GM19025 (cell line): ENCODE measurements around the gene ELF5.

Experiments
- ATAC-seq: cut with Tn5 transposase; IDR thresholded peaks from one replicate; pipeline ENCODE4 v1.9.1; 2021; ENCODE audit warnings: mild to moderate bottlenecking, low read depth, moderate library complexity; ENCODE audit not compliant: unreplicated experiment

ELF5 gene

GRCh38 chr11:34459507-34460162 lies 54.0 kb downstream of the ELF5 start:
- ATAC-seq: no peak

GRCh38 chr11:34458525-34458924 lies 55.1 kb downstream of the ELF5 start:
- no peak for ATAC-seq

DNA sequence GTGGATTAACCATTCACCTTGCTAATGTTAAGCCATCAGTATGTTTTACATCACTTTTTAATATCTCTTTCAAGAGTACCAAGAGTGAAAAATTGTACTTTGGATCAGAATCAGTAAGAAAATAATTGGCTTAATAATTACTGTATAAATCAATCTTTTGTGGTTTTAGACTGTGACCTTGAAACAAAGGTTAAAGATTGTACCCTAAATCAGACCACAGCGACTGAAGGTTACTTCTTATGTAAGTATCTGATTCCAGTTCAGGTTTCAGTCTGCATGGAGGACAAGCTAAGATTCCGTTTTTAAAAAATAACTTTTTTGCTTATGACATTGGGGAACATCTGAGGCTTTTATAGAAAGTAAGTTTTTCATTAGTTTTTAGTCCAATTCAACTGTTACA lies 56.0 kb downstream of the ELF5 start:
- no peak for ATAC-seq

- ATAC-seq: no peak
Observed at GRCh38 chr11:34454308-34455032, 59.1 kb downstream of the ELF5 start.

DNA sequence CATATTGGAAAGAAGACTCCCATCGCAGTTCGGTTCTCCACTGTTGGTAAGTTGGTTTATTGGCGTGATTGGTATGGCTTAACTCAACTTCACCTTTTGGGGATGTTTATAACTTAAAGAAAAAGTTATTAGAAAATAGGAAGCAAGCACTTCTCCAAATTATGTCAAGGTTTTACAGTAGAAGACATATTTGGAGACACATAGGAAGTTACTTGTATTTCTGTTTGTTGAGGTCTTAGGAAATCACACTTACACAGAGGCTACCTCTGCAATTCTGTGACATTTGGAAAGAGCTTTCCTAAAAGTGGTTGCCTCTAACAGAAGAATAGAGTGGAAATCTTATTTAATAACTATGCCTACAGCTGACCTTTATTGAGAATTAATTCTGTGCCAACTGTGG lies 62.5 kb downstream of the ELF5 start:
- no peak for ATAC-seq

GRCh38 chr11:34449013-34449412 lies 64.6 kb downstream of the ELF5 start:
- ATAC-seq: no peak

DNA sequence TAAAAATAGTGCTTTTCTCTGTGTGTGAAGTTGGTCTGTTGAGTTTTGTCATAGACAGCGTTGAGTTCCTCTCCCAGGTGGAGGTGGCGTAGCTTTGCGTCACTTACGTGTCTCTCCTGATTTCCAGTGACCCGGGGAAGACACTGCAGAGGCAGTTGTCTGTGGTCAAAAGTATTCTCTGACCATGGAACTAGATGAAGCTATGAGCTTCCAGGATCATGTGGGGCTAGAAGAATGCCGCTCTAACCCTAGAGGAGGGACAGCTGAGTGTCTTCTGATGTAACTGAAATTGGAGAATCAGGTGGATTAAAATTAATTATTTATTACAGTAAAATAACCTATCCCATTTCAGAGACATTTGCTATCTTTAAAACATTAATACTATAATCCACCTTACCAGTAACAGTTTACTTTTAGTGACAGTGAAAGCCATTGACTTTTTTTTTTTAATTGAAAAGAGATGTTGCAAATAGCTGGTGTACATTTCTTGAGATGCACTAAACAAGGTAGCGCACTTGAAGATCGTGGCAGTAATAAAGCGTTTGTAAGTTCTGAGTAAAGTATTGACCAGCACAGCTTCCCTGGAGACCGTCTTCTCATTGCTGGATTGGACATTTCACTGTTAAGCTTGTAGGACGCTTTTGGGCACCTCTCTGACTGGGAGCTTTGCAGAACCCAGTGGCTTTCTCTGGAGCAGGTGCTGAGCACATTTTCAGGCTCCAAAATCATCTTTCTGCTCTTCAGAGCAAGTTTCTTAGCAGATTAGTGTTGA lies 65.2 kb downstream of the ELF5 start:
- no peak for ATAC-seq

DNA sequence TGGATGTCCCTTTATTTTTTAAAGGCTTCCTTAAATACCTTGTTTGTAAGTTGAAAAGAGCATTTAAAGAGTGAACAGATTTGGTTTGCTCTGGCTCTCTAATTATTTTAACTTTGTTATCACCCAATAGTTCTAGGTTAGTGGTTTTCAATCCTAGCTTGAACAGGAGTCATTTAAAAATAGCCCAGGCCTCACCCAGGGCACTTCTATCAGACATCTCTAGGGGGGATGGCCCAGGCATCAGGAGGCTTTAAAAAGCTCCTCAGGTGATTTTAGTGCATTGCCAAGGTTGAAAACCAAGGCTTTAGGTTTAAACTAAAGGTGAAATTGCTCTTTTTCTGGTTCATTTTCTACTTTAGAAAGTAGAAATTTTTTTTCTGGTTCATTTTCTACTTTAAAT lies 66.5 kb downstream of the ELF5 start:
- ATAC-seq: no peak

GRCh38 chr11:34446386-34446785 lies 67.2 kb downstream of the ELF5 start:
- ATAC-seq: no peak

DNA sequence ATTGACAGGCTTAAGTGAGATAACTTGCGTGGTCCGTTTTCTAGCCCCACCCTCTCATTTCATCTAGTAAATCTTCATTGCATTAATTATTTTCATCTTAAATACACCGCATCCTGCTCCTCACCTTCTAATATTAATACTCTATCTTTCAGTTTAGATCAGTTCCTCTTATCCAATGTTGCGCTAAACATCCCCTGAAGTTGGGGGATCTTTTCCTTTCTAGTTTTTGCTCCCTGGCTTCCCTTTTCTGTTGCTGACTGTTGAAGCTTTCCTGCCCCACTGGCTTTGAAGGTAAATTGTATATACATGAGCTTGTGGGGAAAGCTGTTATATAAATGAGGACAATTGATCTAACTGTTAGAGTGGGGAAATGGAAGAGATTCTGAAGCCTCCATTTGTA lies 67.6 kb downstream of the ELF5 start:
- ATAC-seq: no peak

- ATAC-seq: no peak
Observed at GRCh38 chr11:34444428-34444827, 69.2 kb downstream of the ELF5 start.

DNA sequence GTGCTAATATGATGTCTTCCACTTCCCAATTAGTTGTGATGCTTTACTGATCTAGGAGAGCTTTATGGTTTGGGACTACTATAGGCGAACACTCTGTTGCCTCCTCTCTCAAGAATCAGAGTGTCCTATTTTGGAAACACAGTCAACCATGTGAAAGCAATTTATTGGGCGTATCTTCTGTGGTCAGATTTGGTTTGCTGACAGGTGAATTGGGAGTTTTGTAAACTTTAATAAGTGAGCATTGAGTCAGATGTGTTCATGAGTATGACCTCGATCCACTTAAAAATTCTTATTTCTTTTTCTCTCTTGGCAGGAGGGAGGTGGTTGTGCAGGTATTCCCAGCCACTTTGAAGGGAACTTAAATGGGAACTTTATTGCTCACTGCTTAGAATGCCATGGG lies 70.5 kb downstream of the ELF5 start:
- ATAC-seq: no peak

GRCh38 chr11:34441814-34442213 lies 71.8 kb downstream of the ELF5 start:
- ATAC-seq: no peak

DNA sequence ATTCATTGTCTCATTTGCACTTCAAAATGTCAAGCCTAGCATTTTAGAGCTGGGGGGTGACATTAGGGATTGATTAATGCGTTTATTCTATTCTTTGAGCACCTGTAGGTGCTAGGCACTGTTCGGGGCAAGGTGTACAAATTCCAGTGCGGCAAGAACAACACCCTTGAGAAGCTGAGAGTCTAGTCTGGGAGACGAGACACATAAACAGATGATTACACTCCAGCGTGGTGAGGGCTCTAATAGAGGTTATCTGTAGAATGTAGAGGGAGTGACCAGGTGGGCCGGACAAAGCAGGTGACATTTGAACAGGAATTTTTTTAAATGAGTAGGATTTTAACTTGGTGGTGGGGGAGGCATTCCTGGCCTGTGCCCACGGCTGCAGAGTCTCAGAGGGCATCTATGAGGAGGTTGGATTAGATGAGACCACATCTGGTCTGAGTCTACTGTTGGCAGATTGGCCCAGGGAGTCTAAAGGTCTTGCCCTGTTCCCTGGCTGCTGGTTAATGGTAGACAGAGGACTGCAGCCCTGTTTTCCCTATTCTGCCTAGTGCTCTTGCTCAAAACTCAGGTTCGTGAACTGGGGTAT lies 73.9 kb downstream of the ELF5 start:
- no peak for ATAC-seq

GRCh38 chr11:34438529-34439507 lies 74.8 kb downstream of the ELF5 start, which contains the start of gene CAT:
Gene CAT (plus strand): TSS chr11:34438934. CDS start chr11:34439014, 80 bp downstream.
- peak; percentile 98 for ATAC-seq

GRCh38 chr11:34437224-34438125 lies 76.1 kb downstream of the ELF5 start:
- ATAC-seq: no peak

DNA sequence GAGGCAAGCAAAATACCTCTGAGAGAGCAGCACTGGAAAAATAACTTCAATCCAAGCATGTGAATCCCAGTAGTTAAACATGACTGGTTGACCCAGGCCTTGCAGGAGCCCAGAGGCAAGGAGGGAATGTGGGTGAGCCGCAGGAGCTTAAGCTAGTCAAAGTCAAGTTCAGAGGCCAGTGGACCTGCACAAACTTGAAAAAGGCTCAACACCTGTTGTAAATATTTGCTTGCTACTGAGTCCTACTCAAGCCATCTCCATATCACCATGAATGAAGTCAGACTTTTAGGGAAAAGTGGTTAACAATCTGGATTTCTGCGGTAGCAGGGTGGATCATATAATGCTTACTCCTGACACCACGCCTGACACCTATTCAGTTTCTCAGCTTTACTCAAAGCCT lies 79.7 kb downstream of the ELF5 start:
- ATAC-seq: no peak

- ATAC-seq: no peak
Observed at GRCh38 chr11:34432822-34433221, 80.8 kb downstream of the ELF5 start.

DNA sequence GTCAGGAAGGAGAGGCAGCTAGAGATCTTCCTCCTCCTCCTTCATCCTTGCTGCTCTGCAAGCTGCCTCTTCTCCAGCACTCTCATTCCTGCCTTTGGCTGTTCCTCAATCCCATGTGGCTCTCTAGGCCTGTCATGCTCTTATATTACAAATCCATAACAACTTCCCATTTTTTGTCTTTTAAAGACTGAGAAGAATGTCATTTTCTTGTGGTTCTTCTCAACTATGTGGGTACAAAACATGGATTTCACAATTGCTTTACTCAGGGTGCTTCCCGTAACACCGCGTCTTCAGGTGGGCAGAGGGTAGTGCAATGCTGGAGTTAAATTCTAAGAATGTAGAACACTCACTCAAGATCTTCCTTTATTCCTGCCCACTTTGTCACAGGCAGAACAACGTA lies 81.6 kb downstream of the ELF5 start:
- no peak for ATAC-seq
